GM12891 (cell line): ENCODE results near the gene SPRYD7.
"Not testable (repeated sequence)": the region's sequence is repeated elsewhere in the genome, so short reads cannot be mapped to it uniquely, and the experiment has no call there.

Experiments
- DNase-seq: peaks from one replicate; pipeline ENCODE4 v3.0.0; 2011; ENCODE audit warnings: low spot score; ENCODE audit not compliant: insufficient read length
- FAIRE-seq: peaks from 2 replicates; lab custom pipeline; 2011; peaks lifted over from hg19 to GRCh38; lab: Jason Lieb, UNC
- PAX5 ChIP-seq: IDR thresholded peaks from 2 replicates; pipeline ENCODE4 v1.6.1; 2011; ENCODE audit warnings: low read length, moderate library complexity, mild to moderate bottlenecking; ENCODE audit not compliant: insufficient read depth, severe bottlenecking
- POLR2A ChIP-seq: IDR thresholded peaks from 2 replicates; pipeline ENCODE4 v1.6.1; 2011; ENCODE audit warnings: low read depth, low read length, control low read depth
- POLR2AphosphoS5 ChIP-seq: IDR thresholded peaks from 2 replicates; pipeline ENCODE4 v1.6.1; 2011; ENCODE audit warnings: low read depth, low read length, control low read depth
- POU2F2 ChIP-seq: IDR thresholded peaks from 2 replicates; pipeline ENCODE4 v1.6.1; 2011; ENCODE audit warnings: low read depth, mild to moderate bottlenecking, control low read depth, low read length, moderate library complexity
- SPI1 ChIP-seq: IDR thresholded peaks from 2 replicates; pipeline ENCODE4 v1.6.1; 2011; ENCODE audit warnings: low read depth, low read length, control low read depth
- TAF1 ChIP-seq: IDR thresholded peaks from 2 replicates; pipeline ENCODE4 v1.6.1; 2011; ENCODE audit warnings: low read depth, low read length, control low read depth

Gene SPRYD7

DNA sequence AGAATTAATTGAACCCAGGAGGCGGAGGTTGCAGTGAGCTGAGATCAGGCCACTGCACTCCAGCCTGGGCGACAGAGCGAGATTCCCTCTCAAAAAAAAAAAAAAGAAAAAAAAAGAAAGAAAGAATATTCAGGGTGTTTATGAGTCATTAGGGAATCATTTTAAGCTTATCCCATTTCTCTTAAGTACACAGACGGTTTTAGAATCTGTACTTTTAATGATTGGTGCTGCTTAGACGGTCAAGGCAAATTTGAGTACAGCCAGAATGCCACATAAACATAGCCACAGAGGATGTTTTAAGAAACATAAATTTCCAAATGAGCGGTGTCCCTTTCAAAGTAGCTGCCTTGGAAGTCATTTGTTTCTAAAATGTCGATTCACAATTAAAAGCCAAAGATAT is 2.6 kb downstream of the SPRYD7 start:
- no peak for FAIRE-seq
- no peak for DNase-seq
- TF ChIP-seq POLR2AphosphoS5 (no peak), POU2F2 (no peak), PAX5 (no peak), TAF1 (no peak), SPI1 (no peak), POLR2A (no peak)

DNA sequence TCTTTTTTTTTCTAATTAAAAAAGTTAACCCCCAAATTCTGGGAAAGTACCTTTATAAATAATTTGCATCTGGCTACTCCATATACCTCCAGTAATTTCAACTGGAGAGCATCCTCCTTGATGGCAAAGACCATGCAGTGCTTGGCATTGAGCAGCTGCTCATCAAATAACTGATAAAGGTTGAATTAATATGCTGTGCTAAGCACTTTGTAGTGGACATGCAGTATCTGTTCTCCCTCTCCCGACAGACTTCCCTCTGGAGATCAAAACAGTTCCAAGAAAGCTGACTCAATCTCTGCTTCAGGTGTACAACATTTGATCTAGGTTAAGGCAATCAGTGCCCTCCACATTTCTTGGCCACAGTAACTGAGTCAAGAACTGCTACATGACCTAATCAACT is 3.3 kb downstream of the SPRYD7 start:
- DNase-seq (no peak), FAIRE-seq (no peak)
- TF ChIP-seq TAF1 = no peak
- TF ChIP-seq POLR2A = no peak
- no peak for TF ChIP-seq POU2F2
- no peak for TF ChIP-seq POLR2AphosphoS5
- TF ChIP-seq SPI1 = no peak
- no peak for TF ChIP-seq PAX5

DNA sequence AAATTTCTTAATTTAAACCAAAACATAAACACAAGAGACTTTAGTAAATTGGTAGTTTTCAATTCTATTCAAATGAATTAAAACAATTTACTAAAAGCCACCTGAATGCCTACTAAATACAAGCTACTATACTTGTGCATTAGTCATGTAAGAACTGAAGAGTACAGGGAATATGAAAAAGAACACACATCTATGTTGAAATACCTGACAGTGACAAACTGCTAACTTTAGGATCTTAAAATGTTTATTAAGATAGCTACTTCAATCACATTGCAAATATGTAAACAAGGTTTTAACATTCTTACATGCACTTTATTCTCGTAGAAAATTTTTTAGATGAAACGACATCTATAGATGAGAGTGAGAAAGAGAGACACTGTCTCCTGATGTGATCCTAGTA is 4.1 kb downstream of the SPRYD7 start:
- TF ChIP-seq PAX5 = no peak
- no peak for TF ChIP-seq POU2F2
- TF ChIP-seq POLR2A = no peak
- no peak for TF ChIP-seq POLR2AphosphoS5
- TF ChIP-seq TAF1 = no peak
- TF ChIP-seq SPI1 = no peak
- DNase-seq (no peak), FAIRE-seq (no peak)

DNA sequence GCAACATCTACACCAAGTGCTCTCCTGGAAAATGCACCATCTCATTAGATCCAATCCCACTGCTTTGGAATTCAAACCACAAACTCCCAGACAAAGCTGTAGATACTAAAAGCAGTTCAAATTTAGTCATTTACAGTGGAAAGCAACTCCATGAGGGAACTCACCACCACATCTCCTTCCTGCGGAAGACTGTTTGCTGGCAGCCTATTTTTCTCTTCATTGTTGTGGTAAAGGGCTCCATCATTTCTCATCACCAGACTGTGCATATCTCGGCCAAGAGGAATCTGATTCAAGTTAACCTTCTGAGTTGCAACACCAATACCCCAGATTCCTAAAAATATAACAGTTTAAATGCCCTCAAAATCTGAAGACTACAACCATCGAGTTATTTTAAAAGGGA is 8.4 kb downstream of the SPRYD7 start:
- DNase-seq (no peak), FAIRE-seq (no peak)
- no peak for TF ChIP-seq POU2F2
- no peak for TF ChIP-seq TAF1
- no peak for TF ChIP-seq POLR2A

DNA sequence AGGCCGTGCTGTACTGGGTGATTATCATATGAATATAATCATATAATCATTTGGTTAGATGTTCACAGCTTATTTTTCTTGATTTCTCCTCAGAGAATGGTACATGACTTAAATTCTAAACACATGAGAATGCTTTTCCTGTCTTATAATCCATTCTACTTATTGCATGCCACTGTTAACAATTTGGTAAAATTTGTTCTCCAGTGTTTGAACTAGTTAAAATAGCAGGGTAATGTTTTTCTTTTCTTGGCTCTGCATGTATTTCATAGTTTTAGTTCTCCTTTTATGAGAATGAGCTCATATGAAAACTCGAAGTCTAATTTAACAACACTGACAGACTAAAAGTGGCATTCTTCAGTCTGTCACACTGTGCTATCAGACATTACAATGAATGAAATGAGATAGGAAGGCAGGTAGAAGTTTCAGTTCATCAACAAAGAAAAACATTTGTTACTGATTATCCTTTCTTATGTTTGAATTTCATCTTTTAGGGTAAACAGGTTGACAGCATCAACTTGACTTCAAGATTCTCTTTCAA is 10.2 kb downstream of the SPRYD7 start:
- DNase-seq (no peak), FAIRE-seq (peak; percentile 62)
- no peak for TF ChIP-seq POLR2A
- TF ChIP-seq POU2F2 = no peak
- TF ChIP-seq POLR2AphosphoS5 = no peak
- no peak for TF ChIP-seq SPI1
- no peak for TF ChIP-seq TAF1
- no peak for TF ChIP-seq PAX5

DNA sequence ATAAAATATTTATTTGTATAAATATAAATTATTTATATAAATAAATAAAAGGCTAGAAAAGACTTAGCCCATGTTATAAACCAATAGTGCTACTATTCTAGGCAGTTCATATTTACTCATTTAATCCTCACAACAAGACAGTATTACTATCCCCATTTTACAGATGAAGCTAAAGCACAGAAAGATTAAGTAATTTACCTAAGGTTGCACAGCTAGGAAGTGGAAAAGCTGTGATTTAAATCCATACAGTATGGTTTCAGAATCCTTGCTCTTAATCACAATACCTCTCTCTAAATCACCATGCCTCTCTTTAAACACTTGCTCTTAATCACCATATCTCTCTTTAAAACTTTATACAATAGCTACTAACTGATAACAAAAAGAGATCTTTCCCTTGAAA is 13.8 kb downstream of the SPRYD7 start:
- DNase-seq = no peak
- TF ChIP-seq POLR2AphosphoS5 = no peak
- TF ChIP-seq PAX5 = no peak
- no peak for TF ChIP-seq SPI1
- TF ChIP-seq TAF1 = no peak
- no peak for TF ChIP-seq POU2F2
- no peak for TF ChIP-seq POLR2A
- FAIRE-seq = no peak

DNA sequence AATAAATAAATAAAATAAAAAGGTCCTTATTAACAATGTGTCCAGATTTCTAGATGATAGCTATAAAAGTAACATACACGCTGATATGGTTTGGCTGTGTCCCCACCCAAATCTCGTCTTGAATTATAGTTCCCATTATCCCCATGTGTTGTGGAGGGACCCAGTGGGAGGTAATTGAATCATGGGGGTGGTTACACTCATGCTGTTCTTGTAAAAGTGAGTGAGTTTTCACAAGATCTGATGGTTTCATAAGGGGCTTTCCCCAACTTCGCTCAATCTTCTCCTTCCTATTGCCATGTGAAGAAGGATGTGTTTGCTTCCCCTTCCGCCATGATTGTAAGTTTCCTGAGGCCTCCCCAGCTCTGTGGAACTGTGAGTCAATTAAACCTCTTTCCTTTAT is 15.2 kb downstream of the SPRYD7 start:
- DNase-seq, FAIRE-seq: not testable (repeated sequence)

DNA sequence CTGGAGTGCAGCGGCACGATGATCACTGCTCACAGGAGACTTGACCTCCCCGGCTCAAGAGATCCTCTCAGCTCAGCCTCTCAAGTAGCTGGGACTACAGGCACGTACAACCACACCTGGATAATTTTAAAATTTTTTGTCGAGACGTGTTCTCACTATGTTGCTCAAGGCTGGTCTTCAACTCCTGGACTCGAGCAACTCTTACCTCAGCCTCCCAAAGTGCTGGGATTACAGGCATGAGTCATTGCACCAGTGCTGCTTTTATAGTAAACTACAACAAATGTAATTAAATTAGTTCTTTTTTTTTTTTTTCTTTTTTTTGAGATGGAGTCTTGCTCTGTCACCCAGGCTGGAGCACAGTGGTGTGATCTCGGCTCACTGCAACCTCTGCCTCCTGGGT is 18.0 kb downstream of the SPRYD7 start:
- FAIRE-seq, DNase-seq: not testable (repeated sequence)

DNA sequence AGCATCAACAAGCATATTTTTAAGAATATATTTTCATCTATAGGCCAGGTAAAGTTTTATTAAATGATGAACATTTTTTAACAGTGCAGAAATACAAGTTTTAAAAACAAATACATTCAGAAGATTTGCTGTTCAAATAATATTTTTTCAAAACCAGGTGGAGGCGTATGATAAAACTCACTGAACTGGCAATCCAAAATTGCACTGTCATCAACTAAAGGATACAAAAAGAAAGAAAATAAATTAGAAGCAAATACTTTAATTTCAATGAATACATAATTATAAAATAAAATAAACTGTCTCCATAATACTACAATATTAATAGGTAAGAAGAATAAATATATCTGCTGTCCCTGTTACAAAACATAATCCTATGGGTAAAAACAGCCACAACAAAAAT is 21.2 kb downstream of the SPRYD7 start:
- DNase-seq (no peak), FAIRE-seq (no peak)
- TF ChIP-seq PAX5 = no peak
- no peak for TF ChIP-seq TAF1
- TF ChIP-seq POLR2A = no peak
- no peak for TF ChIP-seq SPI1
- TF ChIP-seq POLR2AphosphoS5 = no peak
- TF ChIP-seq POU2F2 = no peak

DNA sequence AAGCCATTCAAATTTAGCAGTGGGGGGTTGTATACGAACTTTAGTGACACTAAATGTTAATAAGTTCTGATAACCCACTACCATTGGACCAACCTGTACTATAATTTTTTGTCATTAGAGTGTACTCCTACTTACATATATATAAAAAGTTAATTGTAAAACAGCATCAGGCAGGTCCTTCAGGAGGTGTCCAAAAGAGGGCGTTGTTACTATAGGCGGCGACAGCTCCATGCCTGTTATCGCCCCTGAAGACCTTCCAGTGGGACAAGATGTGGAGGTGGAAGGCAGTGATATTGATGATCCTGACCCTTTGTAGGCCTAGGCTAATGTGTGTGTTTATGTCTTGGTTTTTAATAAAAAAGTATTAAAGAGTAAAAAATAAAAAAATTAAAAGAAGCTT is 27.5 kb downstream of the SPRYD7 start:
- TF ChIP-seq POLR2A (no peak), PAX5 (no peak), POLR2AphosphoS5 (no peak), POU2F2 (no peak), TAF1 (no peak), SPI1 (no peak)
- no peak for DNase-seq
- no peak for FAIRE-seq

DNA sequence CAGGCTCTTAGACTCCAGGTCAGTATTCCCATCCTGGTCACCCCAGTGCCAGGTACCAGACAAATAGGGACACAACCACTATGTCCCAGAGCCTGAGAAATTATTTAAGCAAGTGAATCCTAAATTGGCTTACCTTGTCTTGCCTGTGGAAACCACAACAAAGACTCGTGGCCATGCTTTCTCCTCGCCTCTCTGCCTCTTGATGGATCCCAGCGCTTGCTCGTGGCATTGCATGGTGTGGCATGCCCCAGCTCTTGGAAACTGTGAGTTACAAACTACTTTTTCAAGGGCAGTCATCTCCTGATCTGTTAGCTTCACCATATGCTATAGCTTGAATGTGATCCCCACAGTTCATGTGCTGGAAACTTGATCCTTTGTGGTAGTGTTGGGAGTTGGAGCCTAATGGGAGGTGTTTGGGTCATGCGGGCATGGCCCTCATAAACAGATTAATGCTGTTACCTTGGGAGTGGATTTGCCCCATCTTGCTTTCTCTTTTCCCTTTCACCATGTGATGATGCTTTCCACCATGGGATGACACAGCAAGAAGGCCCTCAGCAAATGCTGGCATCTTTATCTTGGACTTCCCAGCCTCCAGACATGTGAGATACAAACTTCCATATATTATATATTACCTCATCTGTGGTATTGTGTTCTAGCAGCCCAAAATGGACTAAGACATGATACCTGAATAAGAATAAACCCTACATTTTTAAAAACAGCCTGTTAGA is 31.2 kb downstream of the SPRYD7 start:
- TF ChIP-seq PAX5 (no peak), POLR2A (no peak), TAF1 (no peak), POLR2AphosphoS5 (no peak), SPI1 (no peak), POU2F2 (no peak)
- FAIRE-seq (no peak), DNase-seq (no peak)
